OCI-LY3 (cell line): ENCODE results near the gene AHDC1.

Source experiments
- CTCF ChIP-seq: fragments of 200-600, 300-600 bp; sonication (generic); IDR thresholded peaks from 2 replicates; pipeline ENCODE4 v1.5.1; 2014; ENCODE audit warnings: antibody characterized with exemption, low read length, low read depth
- EZH2phosphoT487 ChIP-seq: fragments of 200-600 bp; shearing (Covaris generic); IDR thresholded peaks from 2 replicates; pipeline ENCODE4 v1.6.1; 2018; ENCODE audit warnings: antibody characterized with exemption, mixed run types, low read depth

GRCh38 chr1:27604579-27605299 is 795 bp upstream of the AHDC1 start:
- TF ChIP-seq CTCF (no peak), EZH2phosphoT487 (no peak)
